ENCODE data around the gene SREBF2. TPM values are rescaled to one million over a fixed set of nuclear protein-coding genes. Genes with fewer than 3 reads are reported as not detected.

SREBF2 gene
- total RNA-seq, 1 experiment from 2014 or later = 129 TPM

GRCh38 chr22:41836551-41836950 lies 3.6 kb downstream of the SREBF2 start:
- Histone ChIP-seq H3K4me2 (ENCODE audit: low read length) (no peak overlapping the region), H4K20me1 (ENCODE audit: insufficient read depth) (peaks cover 6% of the 10 kb centered on the region; the same call in 1 of the 2 replicates), H3K9me2 (ENCODE audit: insufficient read depth) (no peaks in the 10 kb centered on the region), H3K27ac (ENCODE audit: low read depth, low read length) (no peak overlapping the region), H2AFZ (ENCODE audit: low read depth, low read length, poor library complexity, severe bottlenecking) (no peak overlapping the region), H3K36me3 (ENCODE audit: control insufficient read depth in 1 of 2, insufficient read depth in 2 of 2, low read length in 2 of 2) (peaks cover 3 to 10% of the 10 kb centered on the region in 2 experiments; a peak in 2 of 4 replicates), H3K9me3 (ENCODE audit: control insufficient read depth in 1 of 2, insufficient read depth in 1 of 2, low read depth in 1 of 2, low read length in 2 of 2) (no peaks in the 10 kb centered on the region), H3K79me2 (ENCODE audit: insufficient read depth, low read length) (peaks cover 72% of the 10 kb centered on the region), H3K27me3 (ENCODE audit: insufficient read depth, low read length) (no peaks in the 10 kb centered on the region), H3K4me3 (replicated peaks in 1 of 2; ENCODE audit: low read depth in 1 of 2, low read length in 2 of 2) (no peak overlapping the region), H3K9ac (ENCODE audit: low read length) (no peak overlapping the region), H3K4me1 (ENCODE audit: control insufficient read depth in 1 of 2, insufficient read depth in 2 of 2, low read length in 2 of 2) (peaks cover 26 to 40% of the 10 kb centered on the region in 2 experiments)
- ChIA-PET CTCF (no interaction called here), POLR2A (no interaction called here), RAD21 (ENCODE audit: low non-redundant PET in 1 of 2, low total read pairs in 2 of 2, uncharacterized antibody in 2 of 2, unreplicated experiment in 2 of 2) (no interaction called here)
- intact Hi-C loops (cut with micrococcal nuclease) = no loop called here
- no peak for ATAC-seq
- BruUV-seq (replicated peaks) = no TSS peak
- no peak for DNase-seq (ENCODE audit: low read depth, low spot score)
- no peak for TF ChIP-seq TCF7L2 (IDR thresholded peaks at IDR 0.05; ENCODE audit: borderline replicate concordance, extremely low read depth, insufficient read depth, insufficient read length)
- no peak for TF ChIP-seq CTCF (IDR thresholded peaks at IDR 0.05 in 2 of 3, conservative IDR thresholded peaks at IDR 0.05 in 1 of 3; ENCODE audit: borderline replicate concordance in 1 of 3, insufficient read depth in 1 of 3, low read depth in 2 of 3, low read length in 2 of 3)
- no peak for TF ChIP-seq ZFX (IDR thresholded peaks at IDR 0.05)
- TF ChIP-seq SP1 (IDR thresholded peaks at IDR 0.05; ENCODE audit: low read depth) = no peak
- TF ChIP-seq MAX (IDR thresholded peaks at IDR 0.05) = no peak
- no peak for TF ChIP-seq EZH2phosphoT487 (IDR thresholded peaks at IDR 0.05; ENCODE audit: borderline replicate concordance)
- TF ChIP-seq YY1 (IDR thresholded peaks at IDR 0.05; ENCODE audit: extremely low read depth, insufficient replicate concordance, low read depth, low read length) = no peak
- TF ChIP-seq FOSL1 (IDR thresholded peaks at IDR 0.05; ENCODE audit: low read depth) = no peak
